Measurements from ENCODE around the gene APH1B. TPM values are rescaled to one million over a fixed set of nuclear protein-coding genes. Genes with fewer than 3 reads are reported as not detected.

Gene APH1B
- total and polyA plus RNA-seq, 2 donors (not counting 3 experiments of a cell fraction or from before 2014, with no cell fraction given): 14.6 to 24.6 TPM

DNA sequence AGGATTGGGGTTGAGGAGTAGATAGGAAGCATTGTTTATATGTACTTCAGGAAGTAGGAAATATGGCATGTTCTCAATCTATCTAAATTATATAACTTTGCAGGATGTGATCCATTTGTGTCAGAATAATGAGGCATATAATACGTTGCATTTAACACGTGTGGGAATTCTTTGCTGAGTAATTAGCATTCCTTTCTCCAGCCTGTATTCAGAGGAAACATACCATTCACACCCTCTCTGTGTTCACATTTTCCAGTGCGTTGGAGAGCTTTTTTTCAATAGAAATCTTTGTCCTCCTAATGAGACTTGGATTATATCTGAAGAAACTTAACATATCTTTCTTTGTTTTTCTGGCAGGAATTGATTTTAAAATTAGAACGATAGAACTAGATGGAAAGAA lies 33.0 kb upstream of the APH1B start:
- TF ChIP-seq MYC (IDR thresholded peaks at IDR 0.05; ENCODE audit: low read depth, low read length) (no peak), EZH2 (IDR thresholded peaks at IDR 0.05; ENCODE audit: borderline replicate concordance, low read depth, low read length, severe bottlenecking) (no peak), JUN (IDR thresholded peaks at IDR 0.05; ENCODE audit: borderline replicate concordance, insufficient read depth, insufficient read length, low read depth) (peak; percentile 77), GATA2 (IDR thresholded peaks at IDR 0.05; ENCODE audit: insufficient read depth, insufficient read length, low read depth, low read length) (no peak), POLR2AphosphoS5 (IDR thresholded peaks at IDR 0.05; ENCODE audit: insufficient read depth, low read depth, low read length) (peak; percentile 21), FOS (IDR thresholded peaks at IDR 0.05; ENCODE audit: borderline replicate concordance, insufficient read depth, low read length) (peak; percentile 33), POLR2A (IDR thresholded peaks at IDR 0.05; ENCODE audit: low read depth, low read length) (no peak)
- TF ChIP-seq, protein P1, sequence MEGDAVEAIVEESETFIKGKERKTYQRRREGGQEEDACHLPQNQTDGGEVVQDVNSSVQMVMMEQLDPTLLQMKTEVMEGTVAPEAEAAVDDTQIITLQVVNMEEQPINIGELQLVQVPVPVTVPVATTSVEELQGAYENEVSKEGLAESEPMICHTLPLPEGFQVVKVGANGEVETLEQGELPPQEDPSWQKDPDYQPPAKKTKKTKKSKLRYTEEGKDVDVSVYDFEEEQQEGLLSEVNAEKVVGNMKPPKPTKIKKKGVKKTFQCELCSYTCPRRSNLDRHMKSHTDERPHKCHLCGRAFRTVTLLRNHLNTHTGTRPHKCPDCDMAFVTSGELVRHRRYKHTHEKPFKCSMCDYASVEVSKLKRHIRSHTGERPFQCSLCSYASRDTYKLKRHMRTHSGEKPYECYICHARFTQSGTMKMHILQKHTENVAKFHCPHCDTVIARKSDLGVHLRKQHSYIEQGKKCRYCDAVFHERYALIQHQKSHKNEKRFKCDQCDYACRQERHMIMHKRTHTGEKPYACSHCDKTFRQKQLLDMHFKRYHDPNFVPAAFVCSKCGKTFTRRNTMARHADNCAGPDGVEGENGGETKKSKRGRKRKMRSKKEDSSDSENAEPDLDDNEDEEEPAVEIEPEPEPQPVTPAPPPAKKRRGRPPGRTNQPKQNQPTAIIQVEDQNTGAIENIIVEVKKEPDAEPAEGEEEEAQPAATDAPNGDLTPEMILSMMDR (IDR thresholded peaks at IDR 0.05; ENCODE audit: extremely low read depth in 1 of 2, insufficient read depth in 1 of 2, low read depth in 1 of 2, low read length in 2 of 2): no peak
- DNase-seq (ENCODE audit: low read depth, low spot score) (peak; percentile 92), FAIRE-seq (peak; percentile 52)
- H3K27ac ChIP-seq (ENCODE audit: insufficient read depth, low read depth, low read length): peak overlapping the region; percentile 90
- H3K36me3 ChIP-seq (ENCODE audit: control insufficient read depth in 2 of 2, extremely low read depth in 1 of 2, insufficient read depth in 2 of 2, low read length in 2 of 2): no peaks in the 10 kb centered on the region
- peak overlapping the region in 1 of 3 experiments; percentile 33 for H3K4me3 ChIP-seq (replicated peaks in 1 of 3; ENCODE audit: insufficient read depth in 1 of 3, low read depth in 1 of 3, low read length in 3 of 3)
- peaks cover 21% of the 10 kb centered on the region for H3K4me1 ChIP-seq (ENCODE audit: control insufficient read depth, extremely low read depth, insufficient read depth, low read length)
- intact Hi-C loops (cut with micrococcal nuclease) (loop anchor here (1.0 to 5.0 kb wide), 5 partner anchors 10 to 147 kb away; partner anchors contain the start of genes APH1B and RAB8B), dilution Hi-C loops (cut with MboI; ENCODE audit: extremely low pct_ligation_motif_present, low sequenced_read_pairs) (no loop called here)
- BruUV-seq (replicated peaks): no TSS peak
- CTCF ChIA-PET: interaction anchor here (1.0 to 2.7 kb wide), 7 partner anchors 11 to 87 kb away, joined by 3 to 11 read pairs (median 5); partner anchors contain the start of gene RPS27L
- H3K9me3 ChIP-seq (replicated peaks; ENCODE audit: control insufficient read depth, insufficient read depth, low read length): no peaks in the 10 kb centered on the region
- H2AFZ ChIP-seq (ENCODE audit: low read depth, low read length): no peak overlapping the region
- peak overlapping the region; percentile 65 for H3K4me2 ChIP-seq (ENCODE audit: insufficient read depth, low read length)
- H3K9ac ChIP-seq (replicated peaks; ENCODE audit: extremely low read depth, insufficient read depth, low read length): peak overlapping the region; percentile 73
- H4K20me1 ChIP-seq (replicated peaks; ENCODE audit: control insufficient read depth, extremely low read depth, insufficient read depth, low read length): no peaks in the 10 kb centered on the region
- no peaks in the 10 kb centered on the region for H3K27me3 ChIP-seq (ENCODE audit: control insufficient read depth in 2 of 2, insufficient read depth in 2 of 2, low read length in 2 of 2)
- POLR2A ChIA-PET: no interaction called here
- H3K79me2 ChIP-seq (ENCODE audit: control insufficient read depth, insufficient read depth, low read length): peaks cover 29% of the 10 kb centered on the region
- no peaks in the 10 kb centered on the region for H3K9me1 ChIP-seq (replicated peaks; ENCODE audit: control insufficient read depth, extremely low read depth, insufficient read depth, low read length)
